Naive B cell (primary cell): Measurements from ENCODE around the gene PGAP2. TPM values are rescaled to one million over a fixed set of nuclear protein-coding genes. Genes with fewer than 3 reads are reported as not detected.

Source experiments
- ATAC-seq, 2 donors: fragments of 150-1000 bp; cut with Tn5 transposase; 2 replicates each; pipeline ENCODE4 v1.10.0; 2021; ENCODE audit warnings: low read depth in 2 of 2, mild to moderate bottlenecking in 2 of 2, moderate library complexity in 2 of 2
- DNase-seq: peaks from one replicate; pipeline ENCODE4 v3.0.0; 2022
- H3K27ac Mint-ChIP-seq, 6 donors: one replicate each; pipeline ENCODE4 v1.8.0; 2020 to 2022; ENCODE audit warnings: mild to moderate bottlenecking in 6 of 6, mixed read lengths in 6 of 6, moderate library complexity in 5 of 6, inconsistent platforms in 2 of 6
- H3K27me3 Mint-ChIP-seq, 3 donors: one replicate each; pipeline ENCODE4 v1.8.0; 2021 to 2022; ENCODE audit warnings: mixed read lengths in 3 of 3, mild to moderate bottlenecking in 1 of 3
- H3K36me3 Mint-ChIP-seq, 2 donors: one replicate each; pipeline ENCODE4 v1.8.0; 2020 to 2022; ENCODE audit warnings: mixed read lengths in 2 of 2, inconsistent platforms in 1 of 2, mild to moderate bottlenecking in 1 of 2
- H3K4me1 Mint-ChIP-seq, 3 donors: one replicate each; pipeline ENCODE4 v1.8.0; 2020 to 2022; ENCODE audit warnings: mixed read lengths in 3 of 3, inconsistent platforms in 1 of 3, mild to moderate bottlenecking in 1 of 3, moderate library complexity in 1 of 3
- H3K4me3 Mint-ChIP-seq, 8 donors: one replicate each; pipeline ENCODE4 v1.8.0; 2020 to 2022; ENCODE audit warnings: mild to moderate bottlenecking in 8 of 8, mixed read lengths in 8 of 8, moderate library complexity in 8 of 8, inconsistent platforms in 2 of 8
- H3K9me3 Mint-ChIP-seq, 7 donors: one replicate each; pipeline ENCODE4 v1.8.0; 2020 to 2022; ENCODE audit warnings: mixed read lengths in 7 of 7, mild to moderate bottlenecking in 5 of 7, inconsistent platforms in 2 of 7, moderate library complexity in 1 of 7
- polyA plus RNA-seq, 6 donors: library from polyadenylated mRNA; unstranded; fragments of 300-500 nt; fragmentation: Illumina TruSeq; gene quantifications; one replicate each; pipeline ENCODE4 v1.2.3, GENCODE V29; 2021; ENCODE audit warnings: low read depth in 6 of 6

PGAP2 gene
- polyA plus RNA-seq, 6 donors from 2014 or later: 16.6 to 29.1 (median 19.3) TPM

- H3K27ac Mint-ChIP-seq: peak within 1 kb of the TSS; percentile 90 to 99 (median 98)
- H3K9me3 Mint-ChIP-seq: no peaks in the 10 kb centered on the region
- peaks cover 37 to 54% (median 49%) of the 10 kb centered on the region in 3 donors for H3K4me1 Mint-ChIP-seq
- peak within 1 kb of the TSS; percentile 74 to 98 (median 95) for H3K4me3 Mint-ChIP-seq
- ATAC-seq (peak; percentile 78), DNase-seq (peak; percentile 84)
- no peaks in the 10 kb centered on the region for H3K27me3 Mint-ChIP-seq
- no peaks in the 10 kb centered on the region for H3K36me3 Mint-ChIP-seq
These were observed 32.6 kb downstream of the PGAP2 start, which contains the start of gene RHOG for GRCh38 chr11:3840870-3841425. Gene RHOG (minus strand): TSS chr11:3840959. CDS start chr11:3828138, 12,821 bp downstream.

- Mint-ChIP-seq H3K4me3 (peak overlapping the region; percentile 74 to 96 (median 91)), H3K27me3 (no peaks in the 10 kb centered on the region), H3K27ac (peak overlapping the region; percentile 90 to 99 (median 98)), H3K9me3 (no peaks in the 10 kb centered on the region), H3K4me1 (peaks cover 34 to 47% (median 43%) of the 10 kb centered on the region in 3 donors), H3K36me3 (no peaks in the 10 kb centered on the region)
- peak; percentile 99 for DNase-seq
- ATAC-seq: peak in 1 of 2 donors; percentile 72
These were observed 33.3 kb downstream of the PGAP2 start for GRCh38 chr11:3841426-3842350.

GRCh38 chr11:3843326-3843725, 35.0 kb downstream of the PGAP2 start:
- Mint-ChIP-seq H3K9me3 (no peaks in the 10 kb centered on the region), H3K36me3 (no peaks in the 10 kb centered on the region), H3K4me1 (peaks cover 21 to 30% (median 27%) of the 10 kb centered on the region in 3 donors), H3K4me3 (peak overlapping the region in 3 of 8 donors; percentile 37 to 73 (median 47)), H3K27me3 (no peaks in the 10 kb centered on the region), H3K27ac (peak overlapping the region; percentile 36 to 90 (median 81))
- no peak for ATAC-seq
- no peak for DNase-seq

GRCh38 chr11:3845246-3845645, 36.9 kb downstream of the PGAP2 start:
- ATAC-seq (no peak), DNase-seq (no peak)
- Mint-ChIP-seq H3K4me3 (no peak overlapping the region), H3K9me3 (no peaks in the 10 kb centered on the region), H3K36me3 (no peaks in the 10 kb centered on the region), H3K4me1 (peaks cover 13 to 21% (median 16%) of the 10 kb centered on the region in 3 donors), H3K27me3 (no peaks in the 10 kb centered on the region), H3K27ac (peak overlapping the region in 2 of 6 donors; percentile 2 to 62)

- no peak overlapping the region for H3K27ac Mint-ChIP-seq
- H3K27me3 Mint-ChIP-seq: no peaks in the 10 kb centered on the region
- no peaks in the 10 kb centered on the region for H3K9me3 Mint-ChIP-seq
- H3K36me3 Mint-ChIP-seq: no peaks in the 10 kb centered on the region
- DNase-seq (no peak), ATAC-seq (no peak)
- no peak overlapping the region for H3K4me3 Mint-ChIP-seq
- H3K4me1 Mint-ChIP-seq: peaks cover 13 to 21% (median 15%) of the 10 kb centered on the region in 3 donors
These were observed 37.3 kb downstream of the PGAP2 start for GRCh38 chr11:3845670-3846069.

- Mint-ChIP-seq H3K9me3 (no peaks in the 10 kb centered on the region), H3K4me3 (peak overlapping the region in 1 of 8 donors; percentile 18), H3K4me1 (peaks cover 19 to 24% (median 19%) of the 10 kb centered on the region in 3 donors), H3K27ac (peak overlapping the region; percentile 29 to 81 (median 56)), H3K27me3 (no peaks in the 10 kb centered on the region), H3K36me3 (no peaks in the 10 kb centered on the region)
- DNase-seq: peak; percentile 64
- ATAC-seq: peak; percentile 43 to 70
These were observed 41.0 kb downstream of the PGAP2 start for GRCh38 chr11:3849297-3849874.

GRCh38 chr11:3853545-3853842, 45.1 kb downstream of the PGAP2 start:
- Mint-ChIP-seq H3K36me3 (peaks cover 0 to 4% of the 10 kb centered on the region in 2 donors), H3K27me3 (no peaks in the 10 kb centered on the region), H3K4me1 (peaks cover 45 to 52% (median 52%) of the 10 kb centered on the region in 3 donors), H3K9me3 (no peaks in the 10 kb centered on the region), H3K27ac (peak overlapping the region; percentile 99 to 100 (median 100)), H3K4me3 (peak overlapping the region in 3 of 8 donors; percentile 87 to 99 (median 95))
- ATAC-seq (no peak), DNase-seq (no peak)

GRCh38 chr11:3853899-3854659, 45.7 kb downstream of the PGAP2 start:
- H3K36me3 Mint-ChIP-seq: peaks cover 0 to 4% of the 10 kb centered on the region in 2 donors
- no peaks in the 10 kb centered on the region for H3K27me3 Mint-ChIP-seq
- peak overlapping the region; percentile 87 to 99 (median 92) for H3K4me3 Mint-ChIP-seq
- H3K27ac Mint-ChIP-seq: peak overlapping the region; percentile 99 to 100 (median 100)
- DNase-seq (peak; percentile 91), ATAC-seq (peak; percentile 77 to 78)
- no peaks in the 10 kb centered on the region for H3K9me3 Mint-ChIP-seq
- H3K4me1 Mint-ChIP-seq: peaks cover 48 to 55% (median 55%) of the 10 kb centered on the region in 3 donors

- peaks cover 47 to 56% (median 55%) of the 10 kb centered on the region in 3 donors for H3K4me1 Mint-ChIP-seq
- no peaks in the 10 kb centered on the region for H3K9me3 Mint-ChIP-seq
- H3K27me3 Mint-ChIP-seq: no peaks in the 10 kb centered on the region
- H3K4me3 Mint-ChIP-seq: peak overlapping the region; percentile 87 to 99 (median 92)
- H3K36me3 Mint-ChIP-seq: peaks cover 0 to 4% of the 10 kb centered on the region in 2 donors
- no peak for ATAC-seq
- DNase-seq: no peak
- H3K27ac Mint-ChIP-seq: peak overlapping the region; percentile 99 to 100 (median 100)
These were observed 46.3 kb downstream of the PGAP2 start for GRCh38 chr11:3854660-3854976.

- ATAC-seq (peak; percentile 64 to 66), DNase-seq (peak; percentile 96)
- Mint-ChIP-seq H3K27ac (peak within 1 kb of the TSS; percentile 99 to 100 (median 100)), H3K9me3 (no peaks in the 10 kb centered on the region), H3K4me1 (peaks cover 51 to 62% (median 58%) of the 10 kb centered on the region in 3 donors), H3K4me3 (peak within 1 kb of the TSS; percentile 87 to 99 (median 96)), H3K27me3 (no peaks in the 10 kb centered on the region), H3K36me3 (peaks cover 0 to 4% of the 10 kb centered on the region in 2 donors)
These were observed 46.8 kb downstream of the PGAP2 start, which contains the start of gene STIM1 for GRCh38 chr11:3854977-3855807. Gene STIM1 (plus strand): TSS chr11:3855664. CDS start chr11:3856271, 607 bp downstream.

- H3K9me3 Mint-ChIP-seq: no peaks in the 10 kb centered on the region
- H3K36me3 Mint-ChIP-seq: peaks cover 0 to 4% of the 10 kb centered on the region in 2 donors
- H3K27me3 Mint-ChIP-seq: no peaks in the 10 kb centered on the region
- H3K4me3 Mint-ChIP-seq: peak overlapping the region; percentile 87 to 99 (median 96)
- peak overlapping the region; percentile 91 to 99 (median 98) for H3K27ac Mint-ChIP-seq
- ATAC-seq (peak; percentile 5 to 8), DNase-seq (peak; percentile 65)
- peaks cover 57 to 70% (median 66%) of the 10 kb centered on the region in 3 donors for H3K4me1 Mint-ChIP-seq
These were observed 47.6 kb downstream of the PGAP2 start for GRCh38 chr11:3855808-3856491.
